Measurements from ENCODE around the gene MEGF11. TPM values are rescaled to one million over a fixed set of nuclear protein-coding genes. Genes with fewer than 3 reads are reported as not detected.

MEGF11 gene
- total and polyA plus RNA-seq, 3 experiments from 2014 or later, result not detected

DNA sequence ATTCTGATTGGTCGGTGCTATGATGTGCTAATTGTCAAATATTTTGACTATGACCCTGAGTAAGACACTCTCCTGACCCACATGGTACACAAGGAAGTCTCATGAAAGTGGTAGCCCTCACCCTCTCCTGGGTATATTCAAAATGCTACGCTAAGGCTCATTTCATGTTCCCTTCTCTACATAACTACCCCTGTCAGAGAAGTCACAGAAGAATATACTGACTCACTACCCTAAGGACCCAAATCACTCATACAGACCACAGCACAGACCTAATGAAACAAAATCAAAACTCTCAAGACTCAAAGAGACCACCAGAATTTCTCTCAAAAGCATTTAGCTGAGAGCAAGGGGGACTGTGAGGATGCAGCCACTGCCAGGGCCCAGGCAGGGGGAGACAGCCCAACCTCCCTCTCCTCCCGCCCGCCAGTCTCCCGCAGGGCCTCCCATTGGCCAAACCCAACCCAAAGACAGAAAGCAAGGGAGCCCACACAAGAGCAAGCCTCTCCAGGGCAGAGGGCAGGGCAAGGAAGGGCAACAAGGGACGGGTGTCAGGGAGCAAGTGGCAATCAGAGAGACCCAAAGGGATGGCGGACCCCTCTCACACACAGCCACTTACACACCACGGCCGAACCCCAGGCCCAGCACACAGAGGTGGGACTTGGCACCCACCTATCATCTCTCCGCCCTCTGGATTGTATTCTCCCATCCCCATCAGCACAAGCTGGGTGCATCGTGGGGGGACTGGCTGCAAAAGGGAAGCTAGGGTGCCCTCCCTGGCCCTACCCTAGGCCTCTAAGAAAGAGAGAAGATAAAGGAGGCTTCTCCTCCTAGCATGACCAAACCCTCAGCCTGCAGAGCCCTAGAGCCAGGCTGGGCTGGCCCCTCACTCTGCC lies 41.6 kb downstream of the MEGF11 start:
- Histone ChIP-seq H3K27me3 (ENCODE audit: insufficient read depth, low read length, poor library complexity, severe bottlenecking) (no peaks in the 10 kb centered on the region), H3K4me1 (ENCODE audit: insufficient read depth, low read length) (no peaks in the 10 kb centered on the region), H3K36me3 (ENCODE audit: insufficient read depth, low read length) (no peaks in the 10 kb centered on the region), H3K9me3 (ENCODE audit: low read length) (no peaks in the 10 kb centered on the region), H3K27ac (ENCODE audit: low read depth, low read length) (no peak overlapping the region), H3K4me3 (ENCODE audit: low read length) (no peak overlapping the region)
- no peaks in the 10 kb centered on the region for H3K9me3 Mint-ChIP-seq
- ChIA-PET POLR2A (no interaction called here), CTCF (no interaction called here)
- H3K4me1 Mint-ChIP-seq, result no peaks in the 10 kb centered on the region
- no peak overlapping the region for H3K27ac Mint-ChIP-seq
- H3K36me3 Mint-ChIP-seq, result peaks cover 0 to 3% (median 0%) of the 10 kb centered on the region in 3 donors
- DNase-seq, result no peak
- peaks cover 2 to 4% of the 10 kb centered on the region in 2 donors for H3K27me3 Mint-ChIP-seq
- no peak overlapping the region for H3K4me3 Mint-ChIP-seq

DNA sequence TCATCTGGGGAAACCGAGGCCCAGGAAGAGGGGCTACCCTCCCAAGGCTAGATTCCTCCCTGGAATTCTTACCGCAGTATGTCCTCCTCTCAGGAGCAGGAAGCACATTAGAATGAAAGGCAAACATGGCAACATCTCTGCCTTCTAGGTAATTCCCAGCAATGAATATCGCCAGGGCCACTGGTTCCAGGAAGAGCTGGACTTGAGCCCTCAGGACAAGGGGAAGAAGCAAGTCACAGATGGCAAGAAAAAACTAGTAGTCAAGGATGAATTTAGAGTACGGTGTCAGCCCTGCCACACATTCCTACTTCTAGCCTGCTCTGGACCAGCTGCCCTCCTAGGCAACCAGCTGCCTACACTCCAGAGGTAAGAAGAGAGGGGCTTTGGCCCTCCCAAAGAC lies 42.9 kb downstream of the MEGF11 start:
- Histone ChIP-seq H3K9me3 (ENCODE audit: low read length) (no peaks in the 10 kb centered on the region), H3K27me3 (ENCODE audit: insufficient read depth, low read length, poor library complexity, severe bottlenecking) (no peaks in the 10 kb centered on the region), H3K4me3 (ENCODE audit: low read length) (no peak overlapping the region), H3K4me1 (ENCODE audit: insufficient read depth, low read length) (no peaks in the 10 kb centered on the region), H3K36me3 (ENCODE audit: insufficient read depth, low read length) (no peaks in the 10 kb centered on the region), H3K27ac (ENCODE audit: low read depth, low read length) (no peak overlapping the region)
- Mint-ChIP-seq H3K9me3 (peaks cover 0 to 5% (median 0%) of the 10 kb centered on the region in 5 donors), H3K4me1 (no peaks in the 10 kb centered on the region), H3K27me3 (peaks cover 2 to 11% of the 10 kb centered on the region in 2 donors), H3K27ac (no peak overlapping the region), H3K36me3 (peaks cover 0 to 10% (median 0%) of the 10 kb centered on the region in 3 donors), H3K4me3 (peak overlapping the region in 1 of 7 donors; percentile 42)
- no peak for DNase-seq
- POLR2A ChIA-PET, result no interaction called here
- CTCF ChIA-PET, result no interaction called here

GRCh38 chr15:66198757-66199156 lies 54.8 kb downstream of the MEGF11 start:
- no peaks in the 10 kb centered on the region for H3K9me3 Mint-ChIP-seq
- Histone ChIP-seq H3K36me3 (ENCODE audit: insufficient read depth, low read length) (no peaks in the 10 kb centered on the region), H3K4me3 (ENCODE audit: low read length) (no peak overlapping the region), H3K27ac (ENCODE audit: low read depth, low read length) (no peak overlapping the region), H3K9me3 (ENCODE audit: low read length) (no peaks in the 10 kb centered on the region), H3K27me3 (ENCODE audit: insufficient read depth, low read length, poor library complexity, severe bottlenecking) (no peaks in the 10 kb centered on the region), H3K4me1 (ENCODE audit: insufficient read depth, low read length) (no peaks in the 10 kb centered on the region)
- H3K27ac Mint-ChIP-seq, result no peak overlapping the region
- no peaks in the 10 kb centered on the region for H3K4me1 Mint-ChIP-seq
- ChIA-PET POLR2A (no interaction called here), CTCF (no interaction called here)
- no peak overlapping the region for H3K4me3 Mint-ChIP-seq
- no peaks in the 10 kb centered on the region for H3K36me3 Mint-ChIP-seq
- H3K27me3 Mint-ChIP-seq, result peaks cover 12 to 40% of the 10 kb centered on the region in 2 donors
- DNase-seq, result no peak

DNA sequence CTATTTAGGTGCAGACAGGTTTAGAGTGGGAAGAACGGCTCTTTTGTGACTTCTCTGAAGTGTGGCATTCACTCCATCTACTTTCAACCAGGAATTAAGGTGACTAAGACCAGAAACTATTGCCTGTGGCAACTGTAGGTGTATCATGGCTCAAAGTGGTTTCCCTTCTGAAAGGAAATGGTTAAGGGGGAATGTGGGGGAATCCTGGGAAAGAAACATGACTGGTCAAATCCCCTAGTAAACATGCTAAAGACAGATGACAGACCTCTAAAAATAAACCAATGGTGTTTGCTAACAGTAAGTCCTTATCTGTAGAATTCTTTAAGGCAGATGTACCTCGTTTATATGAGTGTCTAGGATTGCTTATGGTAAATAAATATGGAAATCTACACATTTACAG lies 56.9 kb downstream of the MEGF11 start:
- Mint-ChIP-seq H3K27me3 (peaks cover 9 to 40% of the 10 kb centered on the region in 2 donors), H3K4me1 (no peaks in the 10 kb centered on the region), H3K4me3 (no peak overlapping the region), H3K9me3 (no peaks in the 10 kb centered on the region), H3K27ac (no peak overlapping the region), H3K36me3 (no peaks in the 10 kb centered on the region)
- no peak for DNase-seq
- Histone ChIP-seq H3K9me3 (ENCODE audit: low read length) (no peaks in the 10 kb centered on the region), H3K27ac (ENCODE audit: low read depth, low read length) (no peak overlapping the region), H3K36me3 (ENCODE audit: insufficient read depth, low read length) (no peaks in the 10 kb centered on the region), H3K4me3 (ENCODE audit: low read length) (no peak overlapping the region), H3K4me1 (ENCODE audit: insufficient read depth, low read length) (no peaks in the 10 kb centered on the region), H3K27me3 (ENCODE audit: insufficient read depth, low read length, poor library complexity, severe bottlenecking) (peaks cover 3% of the 10 kb centered on the region)
- POLR2A ChIA-PET, result no interaction called here
- CTCF ChIA-PET, result no interaction called here

GRCh38 chr15:66195621-66196230 lies 57.8 kb downstream of the MEGF11 start:
- Mint-ChIP-seq H3K4me1 (no peaks in the 10 kb centered on the region), H3K4me3 (no peak overlapping the region), H3K27me3 (peaks cover 13 to 32% of the 10 kb centered on the region in 2 donors), H3K9me3 (no peaks in the 10 kb centered on the region), H3K36me3 (no peaks in the 10 kb centered on the region), H3K27ac (peak overlapping the region in 1 of 8 donors; percentile 40)
- H3K4me1 ChIP-seq (ENCODE audit: insufficient read depth, low read length), result no peaks in the 10 kb centered on the region
- no peaks in the 10 kb centered on the region for H3K9me3 ChIP-seq (ENCODE audit: low read length)
- no peaks in the 10 kb centered on the region for H3K36me3 ChIP-seq (ENCODE audit: insufficient read depth, low read length)
- no peak overlapping the region for H3K27ac ChIP-seq (ENCODE audit: low read depth, low read length)
- DNase-seq, result no peak
- H3K27me3 ChIP-seq (ENCODE audit: insufficient read depth, low read length, poor library complexity, severe bottlenecking), result peaks cover 3% of the 10 kb centered on the region
- ChIA-PET CTCF (no interaction called here), POLR2A (no interaction called here)
- no peak overlapping the region for H3K4me3 ChIP-seq (ENCODE audit: low read length)

DNA sequence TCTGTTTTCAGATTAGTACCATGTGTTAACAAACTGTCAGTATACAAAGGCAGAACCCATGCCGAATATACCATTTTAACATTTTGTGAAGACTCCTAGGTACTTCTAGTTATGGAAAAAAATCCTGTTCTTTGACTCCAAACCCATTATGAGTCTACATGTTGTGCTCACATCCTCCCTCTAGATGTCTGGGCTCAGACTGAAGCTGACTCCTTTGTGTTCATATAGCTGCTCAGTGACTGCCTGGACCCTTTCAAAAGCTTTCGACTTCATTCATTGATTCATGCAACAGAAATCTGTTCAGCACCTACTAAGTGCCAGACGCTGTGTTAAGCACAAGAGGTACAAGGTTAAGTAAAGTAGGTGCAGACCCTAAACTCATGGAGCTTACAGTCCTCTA lies 60.5 kb downstream of the MEGF11 start:
- Mint-ChIP-seq H3K27ac (no peak overlapping the region), H3K4me1 (no peaks in the 10 kb centered on the region), H3K36me3 (no peaks in the 10 kb centered on the region), H3K4me3 (no peak overlapping the region), H3K27me3 (peaks cover 13 to 27% of the 10 kb centered on the region in 2 donors), H3K9me3 (no peaks in the 10 kb centered on the region)
- Histone ChIP-seq H3K4me3 (ENCODE audit: low read length) (no peak overlapping the region), H3K9me3 (ENCODE audit: low read length) (no peaks in the 10 kb centered on the region), H3K4me1 (ENCODE audit: insufficient read depth, low read length) (no peaks in the 10 kb centered on the region), H3K36me3 (ENCODE audit: insufficient read depth, low read length) (no peaks in the 10 kb centered on the region), H3K27ac (ENCODE audit: low read depth, low read length) (no peak overlapping the region), H3K27me3 (ENCODE audit: insufficient read depth, low read length, poor library complexity, severe bottlenecking) (peaks cover 3% of the 10 kb centered on the region)
- ChIA-PET POLR2A (no interaction called here), CTCF (interaction anchor here (0.9 kb wide), 1 partner anchor 12 kb away, joined by 3 read pairs; no protein-coding TSS in a partner anchor)
- no peak for DNase-seq

GRCh38 chr15:66190746-66191145 lies 62.8 kb downstream of the MEGF11 start:
- POLR2A ChIA-PET, result no interaction called here
- Mint-ChIP-seq H3K9me3 (no peaks in the 10 kb centered on the region), H3K27me3 (peaks cover 17 to 38% of the 10 kb centered on the region in 2 donors), H3K4me1 (no peaks in the 10 kb centered on the region), H3K4me3 (no peak overlapping the region), H3K36me3 (no peaks in the 10 kb centered on the region), H3K27ac (no peak overlapping the region)
- Histone ChIP-seq H3K36me3 (ENCODE audit: insufficient read depth, low read length) (no peaks in the 10 kb centered on the region), H3K9me3 (ENCODE audit: low read length) (no peaks in the 10 kb centered on the region), H3K27ac (ENCODE audit: low read depth, low read length) (no peak overlapping the region), H3K4me3 (ENCODE audit: low read length) (no peak overlapping the region), H3K27me3 (ENCODE audit: insufficient read depth, low read length, poor library complexity, severe bottlenecking) (peaks cover 3% of the 10 kb centered on the region), H3K4me1 (ENCODE audit: insufficient read depth, low read length) (no peaks in the 10 kb centered on the region)
- DNase-seq, result no peak
- CTCF ChIA-PET, result interaction anchor here (0.7 to 1.0 kb wide), 3 partner anchors 13 to 308 kb away, joined by 3 to 4 read pairs (median 3); no protein-coding TSS in a partner anchor

DNA sequence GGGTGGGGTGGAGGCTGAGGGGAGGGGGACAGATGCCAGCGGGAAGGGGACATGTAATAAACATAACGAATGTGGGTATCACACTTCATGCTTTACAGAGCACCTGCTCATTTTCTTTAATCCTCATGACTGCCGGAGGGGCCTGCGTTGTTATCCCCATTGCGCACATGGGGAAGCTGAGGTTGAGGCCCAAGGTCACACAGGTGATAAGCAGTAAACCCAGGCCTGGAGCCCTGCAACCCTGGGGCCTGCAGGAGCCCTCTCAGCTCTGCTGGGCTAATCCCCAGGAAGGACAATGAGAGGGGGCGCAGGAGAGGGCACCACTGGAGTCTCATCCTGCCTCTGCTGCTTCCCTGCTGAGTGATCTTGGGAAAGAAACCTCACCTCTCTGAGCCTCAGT lies 64.3 kb downstream of the MEGF11 start:
- Histone ChIP-seq H3K4me3 (ENCODE audit: low read length) (no peak overlapping the region), H3K27me3 (ENCODE audit: insufficient read depth, low read length, poor library complexity, severe bottlenecking) (peaks cover 3% of the 10 kb centered on the region), H3K4me1 (ENCODE audit: insufficient read depth, low read length) (no peaks in the 10 kb centered on the region), H3K9me3 (ENCODE audit: low read length) (no peaks in the 10 kb centered on the region), H3K27ac (ENCODE audit: low read depth, low read length) (no peak overlapping the region), H3K36me3 (ENCODE audit: insufficient read depth, low read length) (no peaks in the 10 kb centered on the region)
- no peaks in the 10 kb centered on the region for H3K9me3 Mint-ChIP-seq
- no peaks in the 10 kb centered on the region for H3K4me1 Mint-ChIP-seq
- POLR2A ChIA-PET, result no interaction called here
- H3K36me3 Mint-ChIP-seq, result no peaks in the 10 kb centered on the region
- H3K27ac Mint-ChIP-seq, result no peak overlapping the region
- no peak for DNase-seq
- H3K27me3 Mint-ChIP-seq, result peaks cover 22 to 46% of the 10 kb centered on the region in 2 donors
- H3K4me3 Mint-ChIP-seq, result no peak overlapping the region
- CTCF ChIA-PET, result no interaction called here
